NCI-H1436 (cell line): ENCODE data around the gene DPCD.
"Not testable (repeated sequence)": the region's sequence is repeated elsewhere in the genome, so short reads cannot be mapped to it uniquely, and the experiment has no call there.

Experiments used
- DNase-seq: peaks from one replicate; lab custom pipeline; 2025; lab: John Stamatoyannopoulos, UW

The DPCD gene

DNA sequence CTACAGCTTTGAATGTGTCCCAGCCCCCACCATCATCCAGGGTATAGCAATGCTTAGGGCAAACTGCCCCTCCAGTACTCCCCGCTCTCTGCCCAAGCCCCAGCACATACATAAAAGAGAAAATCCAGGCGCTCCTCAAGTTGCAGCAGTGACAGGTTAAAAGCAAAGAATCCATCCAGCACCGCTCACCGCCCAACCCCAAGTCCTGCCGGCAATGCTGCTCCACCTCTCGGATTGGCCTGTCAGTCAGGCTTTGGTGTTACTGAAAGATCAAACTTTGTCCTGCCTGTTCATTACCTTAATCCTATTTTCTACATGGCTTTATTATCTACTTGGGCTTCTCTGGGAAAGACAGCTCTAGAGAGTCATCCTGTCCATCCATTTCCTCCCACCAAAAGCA lies 31.9 kb downstream of the DPCD start:
- DNase-seq: no peak

DNA sequence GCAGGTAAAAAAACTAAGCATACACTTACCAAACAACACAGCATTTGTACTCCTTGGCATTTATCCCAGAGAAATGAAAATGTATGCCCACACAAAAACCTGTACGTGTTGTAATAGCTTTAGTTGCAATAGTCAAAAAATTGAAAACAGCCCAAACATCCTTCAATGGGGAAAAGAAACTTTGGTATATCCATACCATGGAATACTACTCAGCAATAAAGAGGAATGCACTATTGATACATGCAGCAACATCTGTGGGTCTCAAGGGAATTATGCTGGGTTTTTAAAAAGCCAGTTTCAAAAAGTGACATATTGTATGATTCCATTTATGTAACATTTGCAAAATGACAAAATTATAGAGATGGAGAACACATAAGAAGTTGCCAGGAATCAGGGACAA lies 35.4 kb downstream of the DPCD start:
- no peak for DNase-seq

DNA sequence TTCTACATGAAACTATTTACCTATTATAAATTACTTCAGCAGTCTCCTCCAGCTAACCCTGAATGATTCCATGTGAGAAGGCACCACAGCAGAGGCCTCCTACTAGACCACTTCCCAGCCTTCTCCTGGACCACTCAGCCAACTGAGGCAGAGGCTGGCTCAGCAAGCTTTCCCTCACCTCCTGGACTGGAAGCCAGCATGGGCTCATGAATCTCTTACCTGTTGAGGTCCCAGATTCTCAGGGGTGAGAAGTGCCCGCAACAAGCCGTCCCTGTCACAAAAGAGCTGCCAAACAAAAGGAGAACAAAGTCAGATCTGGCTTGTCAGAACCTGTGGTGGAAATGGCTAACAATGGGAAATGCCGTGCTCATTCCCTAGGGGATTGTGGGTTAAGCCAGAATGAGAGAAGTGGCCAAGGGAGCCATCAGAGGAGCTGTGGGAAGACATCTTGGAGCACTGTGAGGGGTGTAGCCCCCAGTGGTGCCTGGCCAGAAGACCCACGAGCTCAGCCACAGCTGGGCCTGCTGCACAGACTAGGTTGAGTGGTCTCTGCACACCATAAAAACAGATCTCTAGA lies 36.5 kb downstream of the DPCD start:
- DNase-seq: no peak

DNA sequence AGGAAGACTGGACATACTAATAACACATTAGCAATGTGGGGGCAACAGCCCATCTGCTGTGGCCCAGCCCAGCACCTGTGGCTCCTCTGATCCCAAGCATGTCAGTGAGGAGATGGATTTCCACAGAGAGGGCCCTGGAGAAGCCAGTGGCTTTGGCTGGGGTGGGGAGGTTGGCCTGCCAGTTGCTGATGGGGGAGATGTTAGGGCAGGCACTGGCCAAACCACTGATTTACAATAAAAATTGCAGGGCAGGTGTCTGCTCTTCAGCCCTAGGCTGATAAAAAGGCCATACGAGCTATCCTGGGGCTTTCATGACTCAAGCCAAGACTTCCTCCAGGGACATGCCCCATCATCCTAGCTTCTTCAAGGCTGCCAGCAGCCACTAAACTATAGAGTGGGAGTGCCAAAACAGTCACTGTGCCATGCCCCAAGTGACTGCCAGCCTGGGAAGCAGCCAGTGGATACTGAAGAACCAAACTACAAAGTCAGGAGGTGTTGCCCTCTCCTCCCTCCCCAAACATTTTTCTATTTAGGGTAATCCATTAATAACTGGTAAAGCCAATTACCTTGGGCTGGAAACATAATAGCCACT lies 37.8 kb downstream of the DPCD start:
- no peak for DNase-seq

DNA sequence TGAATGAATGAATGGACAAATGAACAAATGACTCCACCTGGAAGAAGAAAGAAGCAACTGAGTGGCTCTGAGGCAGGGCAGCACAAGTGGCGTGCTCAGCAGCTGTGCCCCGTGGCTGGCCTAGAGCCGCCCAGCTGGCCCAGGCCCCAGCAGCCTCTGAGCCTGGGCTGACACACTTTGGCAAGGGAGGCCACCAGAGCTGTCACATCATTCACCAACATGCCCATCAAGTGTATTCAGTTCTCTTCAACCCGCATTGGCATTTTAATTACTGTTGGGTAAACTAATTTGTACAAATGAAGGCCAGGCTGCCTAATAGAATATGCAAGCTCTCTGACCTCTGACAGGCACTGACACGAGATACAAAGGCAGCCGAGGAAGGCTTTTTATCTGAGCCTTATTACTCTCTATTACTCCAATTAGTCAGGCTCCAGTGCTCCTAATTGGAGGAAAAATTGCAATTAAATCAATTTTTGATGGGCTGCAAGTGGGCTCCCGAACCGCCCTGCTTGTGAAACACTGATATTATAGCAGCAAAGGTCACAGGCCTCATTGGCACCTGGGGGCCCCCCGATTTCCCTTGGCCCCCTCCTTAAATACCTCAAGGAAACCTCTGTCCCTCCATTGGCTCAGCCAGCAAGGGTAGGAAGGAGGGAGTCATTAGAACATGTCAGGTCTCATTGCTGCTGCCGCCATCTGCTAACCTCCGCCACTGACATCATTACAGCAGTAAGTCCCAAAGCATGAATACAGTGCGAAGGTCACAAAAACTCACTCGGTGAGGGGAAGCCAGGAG lies 41.9 kb downstream of the DPCD start:
- DNase-seq: no peak

DNA sequence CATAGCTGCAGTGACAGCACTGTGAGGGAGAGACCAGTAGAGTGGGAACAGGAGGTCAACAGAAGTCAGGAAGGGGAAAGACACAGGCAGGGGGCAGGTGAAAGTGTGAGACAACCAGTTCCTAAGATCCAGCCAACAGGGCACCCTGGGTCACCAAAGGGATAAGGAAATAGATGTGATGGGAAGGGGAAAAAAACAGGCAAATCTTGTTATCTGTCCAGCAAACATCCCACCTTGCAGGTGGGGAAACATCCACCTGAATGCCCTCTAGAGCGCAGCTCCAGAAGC lies 42.5 kb downstream of the DPCD start:
- no peak for DNase-seq

DNA sequence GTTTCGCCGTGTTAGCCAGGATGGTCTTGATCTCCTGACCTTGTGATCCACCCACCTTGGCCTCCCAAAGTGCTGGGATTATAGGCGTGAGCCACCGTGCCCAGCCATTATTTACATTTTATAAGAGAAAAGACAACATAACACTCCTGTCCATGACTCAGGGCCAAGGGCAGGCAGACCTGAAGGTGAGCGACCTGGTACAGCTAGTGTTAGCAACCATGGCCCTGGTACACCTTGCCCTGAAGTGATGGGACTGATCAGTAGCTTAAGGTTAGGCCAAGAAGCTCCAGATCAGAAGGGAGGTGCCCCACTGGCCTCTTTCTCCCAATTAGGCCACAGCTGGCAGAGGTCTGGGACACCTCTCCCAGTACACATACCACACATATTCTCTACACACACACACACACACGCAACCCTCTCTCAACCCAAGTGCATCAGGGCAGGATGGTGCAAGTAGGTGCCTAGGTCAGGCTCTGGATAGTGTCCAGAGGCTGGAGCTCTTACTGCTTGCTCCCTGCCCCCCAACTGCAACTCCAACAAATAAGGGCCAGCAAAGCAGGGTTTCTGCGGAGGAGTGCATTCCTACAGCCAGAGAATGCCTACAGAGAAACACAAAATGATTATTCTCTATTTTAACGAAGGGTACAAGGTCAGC lies 43.8 kb downstream of the DPCD start:
- no peak for DNase-seq

DNA sequence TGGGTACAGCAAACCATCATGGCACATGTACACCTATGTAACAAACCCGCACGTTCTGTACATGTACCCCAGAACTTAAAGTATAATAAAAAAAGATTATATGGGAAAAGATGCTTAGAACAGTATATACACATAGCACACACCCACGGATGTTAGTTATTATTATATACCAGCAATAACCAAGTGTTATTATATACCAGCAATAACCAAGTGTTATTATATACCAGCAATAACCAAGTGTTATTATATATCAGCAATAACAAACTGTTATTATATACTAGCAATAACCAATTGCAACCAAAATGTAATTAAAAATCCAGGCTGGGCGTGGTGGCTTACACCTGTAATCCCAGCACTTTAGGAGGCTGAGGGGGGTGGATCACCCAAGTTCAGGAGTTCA lies 45.4 kb downstream of the DPCD start:
- DNase-seq: not testable (repeated sequence)

DNA sequence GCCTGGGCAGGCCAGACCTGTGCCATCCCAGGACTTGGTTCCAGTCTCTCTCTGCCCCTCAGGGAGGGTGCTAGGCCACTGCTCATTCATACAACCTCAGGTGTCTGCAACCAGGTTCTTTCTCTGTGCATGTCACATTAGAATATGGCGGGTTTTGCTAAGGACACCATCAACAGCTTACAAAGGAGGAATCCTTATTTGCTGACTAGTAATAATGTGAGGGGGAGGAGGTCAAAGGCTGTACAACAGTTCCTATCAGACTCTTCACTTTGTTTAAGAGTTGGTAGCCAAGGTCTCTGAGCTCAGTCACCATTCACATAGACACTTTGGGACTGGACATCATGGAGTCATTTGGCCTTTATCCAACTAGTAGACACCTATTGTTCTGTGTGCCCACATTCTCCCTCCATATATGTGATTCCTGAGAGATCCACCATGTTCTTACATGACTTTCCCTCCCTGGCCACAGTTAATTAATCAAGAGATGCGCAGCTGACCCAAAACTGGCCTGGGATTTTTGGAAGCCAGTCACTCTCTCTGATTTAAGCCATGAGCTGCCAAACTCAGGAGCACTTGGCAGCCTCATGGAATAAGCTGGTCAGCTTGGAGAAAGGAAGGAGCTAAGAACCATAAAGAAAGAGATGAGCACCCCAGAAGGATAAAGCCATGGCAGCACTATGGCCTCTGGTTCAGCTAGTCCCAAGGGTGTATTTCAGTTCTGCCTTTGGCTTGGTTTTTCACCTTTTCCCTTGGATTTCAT lies 51.2 kb downstream of the DPCD start:
- DNase-seq: no peak

DNA sequence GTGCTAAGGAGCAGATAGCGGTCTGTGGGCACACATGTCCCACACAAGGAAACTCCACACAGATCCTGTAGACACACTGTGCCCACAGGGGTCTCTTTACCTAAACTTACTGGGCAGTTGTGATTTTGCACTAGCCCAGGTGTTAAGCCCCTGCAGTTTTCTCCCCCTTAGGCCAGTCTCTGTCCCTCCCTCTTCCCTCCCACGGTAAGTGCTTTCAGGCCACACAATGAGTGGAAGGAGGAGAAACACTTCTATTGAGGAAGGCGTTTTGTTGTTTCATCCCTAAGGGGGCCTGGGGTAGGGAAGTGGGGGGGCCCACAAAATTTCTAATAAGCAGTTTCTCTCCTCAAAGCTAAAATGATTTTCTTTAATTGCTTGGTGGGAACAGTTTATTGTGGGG lies 55.4 kb downstream of the DPCD start:
- DNase-seq: no peak

DNA sequence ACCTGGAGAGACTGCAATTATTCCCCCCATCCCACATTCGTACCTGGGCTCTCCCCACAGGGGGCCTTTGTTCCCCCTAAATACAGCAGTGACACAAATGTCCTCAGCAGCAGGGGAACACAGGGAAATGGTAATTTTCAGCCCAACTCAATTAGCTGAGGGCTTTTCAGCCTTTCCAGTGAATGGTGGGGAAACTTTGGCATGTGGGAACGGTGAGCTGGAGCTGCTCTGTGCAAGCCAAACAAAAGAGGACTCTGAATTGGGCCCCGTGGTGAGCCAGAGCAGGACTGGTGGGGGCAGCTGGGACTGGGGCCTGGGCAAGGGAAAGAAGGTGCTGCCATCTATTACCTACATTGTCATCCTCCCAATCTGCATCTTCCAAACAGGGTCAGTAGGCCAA lies 55.9 kb downstream of the DPCD start:
- DNase-seq: no peak

DNA sequence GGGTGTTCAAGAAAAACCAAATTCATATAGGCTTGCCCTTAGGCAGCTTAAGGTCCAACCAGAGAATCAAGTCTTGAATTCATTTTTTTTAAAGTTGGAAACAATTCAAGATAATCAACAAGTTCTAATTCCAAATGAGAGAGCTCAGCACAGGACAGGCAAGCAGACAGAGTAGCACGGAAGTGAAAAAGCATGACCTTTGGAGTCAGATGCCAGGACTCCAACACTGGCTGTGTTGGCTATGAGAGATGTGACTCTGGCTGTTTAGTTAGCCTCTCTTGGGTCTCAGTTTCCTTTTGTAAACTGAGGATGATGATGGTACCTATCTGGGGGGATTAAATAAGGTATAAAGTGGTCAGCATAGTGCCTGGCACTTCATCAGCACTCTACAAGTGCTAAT lies 57.5 kb downstream of the DPCD start:
- DNase-seq: no peak

DNA sequence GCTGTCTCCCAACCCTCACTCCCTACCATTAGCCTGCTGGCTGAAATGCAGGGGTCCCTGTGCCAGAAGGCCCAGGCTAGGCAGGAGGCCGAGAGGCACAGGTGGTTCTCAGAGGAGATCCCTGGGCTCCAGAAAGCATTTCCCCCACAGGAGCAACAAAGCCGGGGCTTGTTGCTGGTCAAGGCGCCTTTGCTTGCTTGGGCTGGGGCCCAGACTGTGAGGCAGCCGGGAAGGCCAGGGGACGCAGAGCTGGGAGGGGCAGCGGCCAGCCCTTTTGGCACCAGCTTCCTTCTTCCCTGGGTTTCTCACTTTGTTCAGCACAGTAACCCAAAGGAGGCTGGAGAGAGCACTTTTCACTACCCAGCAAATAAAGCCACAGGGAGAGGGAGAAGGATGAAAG lies 58.2 kb downstream of the DPCD start:
- no peak for DNase-seq

DNA sequence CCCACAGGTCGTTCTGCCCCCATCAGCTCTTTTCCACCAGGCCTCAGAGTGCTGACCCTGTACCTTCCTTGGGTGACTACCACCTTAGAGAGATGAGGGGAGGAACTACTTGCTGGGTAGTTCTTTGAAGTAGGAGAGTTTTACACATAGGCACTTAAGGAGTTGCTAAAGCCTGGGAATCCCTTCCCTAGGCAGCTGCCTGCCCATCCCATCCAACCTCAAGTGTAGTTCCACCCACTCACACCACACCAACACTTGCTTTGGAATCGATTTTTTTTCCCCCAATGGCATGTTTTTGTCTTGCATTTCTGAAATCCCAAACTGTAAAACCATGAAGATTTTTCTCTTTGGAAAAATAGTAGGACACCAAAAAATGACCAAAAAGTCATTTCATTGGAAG lies 59.1 kb downstream of the DPCD start:
- DNase-seq: no peak

DNA sequence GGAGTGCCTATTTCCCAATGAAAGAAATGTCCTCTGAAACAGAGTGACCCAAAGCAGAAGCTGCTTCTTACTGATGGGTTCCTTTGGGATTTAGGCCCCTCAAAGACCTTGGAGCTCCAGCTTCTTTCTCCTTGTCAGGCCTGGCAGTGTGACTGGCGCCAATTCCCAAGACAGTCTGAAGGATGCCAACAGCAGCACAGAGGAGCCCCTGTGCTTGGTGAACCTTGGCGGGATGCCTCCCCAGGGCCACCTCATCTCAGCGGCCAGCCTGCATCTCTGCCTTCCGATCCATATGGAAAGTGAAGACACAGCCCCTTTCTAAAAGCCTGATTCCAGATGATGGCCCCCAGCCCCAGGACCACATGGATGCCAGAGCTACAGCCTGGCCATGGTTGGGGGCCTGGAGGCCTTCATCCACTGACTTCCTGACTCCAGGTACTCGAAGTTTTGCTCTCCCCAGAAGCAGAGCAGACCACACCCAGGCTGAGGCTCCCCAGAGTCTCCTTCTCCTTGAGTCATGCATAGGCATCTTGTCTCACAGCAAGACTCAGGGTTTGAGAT lies 61.5 kb downstream of the DPCD start:
- no peak for DNase-seq

DNA sequence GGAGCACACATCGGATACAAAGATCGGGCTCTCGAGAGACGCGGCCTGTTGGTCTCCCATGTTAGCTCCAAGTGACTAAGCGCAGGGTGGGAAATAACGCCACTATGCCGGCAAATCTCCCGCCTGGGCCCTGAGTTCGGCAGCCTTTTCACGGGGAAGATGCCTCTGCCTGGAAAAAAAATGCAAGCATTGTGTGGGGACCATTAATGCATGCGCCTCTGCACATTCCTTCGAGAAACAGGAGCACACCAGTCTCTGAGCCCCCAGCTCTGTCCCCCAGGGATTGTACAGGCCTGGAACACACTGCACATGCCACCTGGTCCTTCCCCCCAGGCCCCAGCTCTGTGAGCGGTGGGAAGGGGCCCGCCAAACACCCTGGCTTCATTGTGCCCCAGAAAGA lies 62.7 kb downstream of the DPCD start:
- DNase-seq: no peak

DNA sequence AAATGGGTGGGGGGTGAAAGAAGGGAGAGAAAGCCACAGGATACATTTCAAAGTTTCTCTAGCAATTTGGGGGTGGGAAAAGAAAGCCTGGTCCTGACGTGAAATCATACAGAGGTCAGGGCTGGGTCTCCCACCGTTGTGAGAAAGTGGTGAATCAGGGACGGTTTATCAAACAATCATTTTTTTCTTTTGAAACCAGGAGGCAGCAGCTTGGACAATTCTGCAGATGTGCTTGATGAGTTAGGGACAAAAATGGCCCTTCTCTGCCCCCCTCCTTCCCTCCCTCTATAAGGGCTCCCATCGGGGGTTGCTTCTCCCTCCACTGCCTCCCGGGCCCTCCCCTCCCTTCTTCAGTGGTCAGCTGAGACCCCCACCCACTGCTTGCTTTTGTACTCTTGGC lies 63.2 kb downstream of the DPCD start:
- no peak for DNase-seq

DNA sequence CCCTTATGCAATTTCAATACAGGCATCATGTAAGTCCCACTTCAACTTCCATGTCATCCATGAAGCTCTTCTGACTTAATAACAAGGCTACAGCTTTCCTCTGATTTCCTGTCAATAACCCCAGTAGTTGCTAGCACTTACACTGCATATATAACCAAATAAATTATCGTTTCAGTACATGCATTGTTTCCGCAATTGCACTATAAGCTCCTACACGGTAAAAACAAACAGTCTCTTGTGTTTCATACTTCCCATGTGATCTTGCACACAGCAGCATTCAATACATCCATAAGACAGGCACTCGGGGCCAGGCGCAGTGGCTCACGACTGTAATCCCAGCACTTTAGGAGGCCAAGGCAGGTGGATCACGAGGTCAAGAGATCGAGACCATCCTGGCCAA lies 65.4 kb downstream of the DPCD start:
- DNase-seq: no peak

DNA sequence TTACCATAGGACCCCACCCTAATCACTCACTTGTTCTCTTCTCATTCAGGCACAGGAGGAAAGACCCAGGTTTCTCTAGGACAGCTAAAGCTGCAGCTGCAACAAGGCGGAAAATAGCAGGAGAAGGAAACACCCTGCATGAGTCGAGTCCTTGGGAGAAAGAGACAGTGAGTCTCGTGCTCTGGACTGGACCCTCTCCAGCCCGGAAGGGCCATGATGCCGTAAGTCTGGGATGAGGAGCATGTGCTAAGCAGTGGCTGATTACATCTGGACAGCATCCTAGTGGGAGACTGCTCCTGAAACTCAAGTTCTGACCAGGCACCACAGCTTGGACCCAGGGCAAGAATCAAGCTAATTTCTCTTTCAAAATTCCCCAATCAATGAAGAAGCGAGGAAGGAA lies 67.4 kb downstream of the DPCD start:
- DNase-seq: no peak

DNA sequence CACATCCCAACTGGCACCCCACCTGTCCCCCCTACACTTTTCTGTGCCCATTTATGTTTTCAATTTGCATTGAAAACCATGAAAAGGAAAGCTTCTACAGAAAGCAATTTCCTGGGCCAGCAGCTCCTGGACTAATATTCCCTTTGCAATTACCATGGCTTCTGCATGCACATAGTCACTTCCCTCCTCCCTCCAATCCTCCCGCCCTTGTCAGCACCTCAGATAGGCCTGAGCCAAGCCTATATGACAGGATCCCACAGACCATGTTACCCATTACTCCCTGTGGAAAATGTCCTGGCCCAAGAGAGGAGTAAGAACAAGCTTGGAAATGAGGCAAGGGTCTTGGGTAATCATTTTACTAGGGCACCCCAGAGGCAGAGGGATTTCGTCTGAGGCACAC lies 68.8 kb downstream of the DPCD start:
- no peak for DNase-seq

DNA sequence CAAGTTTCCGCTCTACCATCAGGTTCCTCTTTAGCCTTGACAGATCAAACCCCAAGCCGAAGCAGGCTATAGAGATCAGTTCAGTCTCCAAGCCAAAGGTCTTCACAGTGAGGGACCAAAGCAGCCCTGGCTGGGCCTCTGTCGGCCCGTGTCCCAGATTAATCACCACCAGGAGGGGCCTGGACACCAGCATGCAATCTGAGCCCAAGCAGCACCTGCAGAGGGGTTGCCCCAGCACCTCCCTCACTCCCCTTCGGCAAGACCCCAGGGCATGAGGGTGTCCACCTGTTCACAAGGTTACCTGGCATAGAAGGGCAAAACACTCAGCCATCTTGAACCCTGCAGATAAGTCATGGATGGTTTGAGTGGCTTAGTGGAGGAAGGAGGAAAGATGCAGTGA lies 70.9 kb downstream of the DPCD start:
- no peak for DNase-seq
